H1 (cell line): ENCODE data around the gene IGSF23. TPM values are rescaled to one million over a fixed set of nuclear protein-coding genes. Genes with fewer than 3 reads are reported as not detected.

Experiments
- CTCF ChIA-PET: fragments of 300-600 bp; sonication (Branson Sonifier 250); formaldehyde crosslinking; loops from one replicate; lab custom pipeline; 2021; ENCODE audit not compliant: partially characterized antibody; lab: Charles Lee
- POLR2A ChIA-PET: fragments of 300-600 bp; sonication (Branson Sonifier 250); formaldehyde crosslinking; loops from one replicate; lab custom pipeline; 2021; ENCODE audit warnings: inconsistent platforms; ENCODE audit not compliant: partially characterized antibody; lab: Charles Lee
- DNase-seq, 2 experiments: peaks; one replicate each; pipeline versions ENCODE4 v3.0.0 to v3.0.0-alpha.2; 2010 to 2022; ENCODE audit warnings: low spot score in 2 of 2, low read depth in 1 of 2, mixed read lengths in 1 of 2
- FAIRE-seq: peaks from 2 replicates; lab custom pipeline; 2011; peaks lifted over from hg19 to GRCh38; lab: Jason Lieb, UNC
- H2AFZ ChIP-seq: 2 replicates; pipeline ENCODE4 v1.8.1; 2012; ENCODE audit warnings: low read length, inconsistent platforms
- H2AK5ac ChIP-seq: 2 replicates; pipeline ENCODE4 v1.6.1; 2013; ENCODE audit warnings: low read depth, low read length
- H2BK120ac ChIP-seq: replicated peaks from 2 replicates; pipeline ENCODE3; 2013; ENCODE audit warnings: low read depth, low read length, inconsistent platforms
- H2BK12ac ChIP-seq: 2 replicates; pipeline ENCODE4 v1.6.1; 2013; ENCODE audit warnings: low read depth, low read length
- H2BK15ac ChIP-seq: 2 replicates; pipeline ENCODE4 v1.6.1; 2013; ENCODE audit warnings: low read length
- H2BK20ac ChIP-seq: 2 replicates; pipeline ENCODE4 v1.6.1; 2013; ENCODE audit warnings: low read length
- H2BK5ac ChIP-seq: 2 replicates; pipeline ENCODE4 v1.6.1; 2013; ENCODE audit warnings: low read depth, low read length
- H3K14ac ChIP-seq: 2 replicates; pipeline ENCODE4 v1.6.1; 2013; ENCODE audit warnings: inconsistent platforms; ENCODE audit not compliant: insufficient read length
- H3K18ac ChIP-seq: 2 replicates; pipeline ENCODE4 v1.6.1; 2013; ENCODE audit warnings: low read length; ENCODE audit errors: extremely low read depth
- H3K23ac ChIP-seq: 2 replicates; pipeline ENCODE4 v1.6.1; 2013; ENCODE audit warnings: inconsistent platforms; ENCODE audit not compliant: insufficient read length
- H3K23me2 ChIP-seq: 2 replicates; pipeline ENCODE4 v1.6.1; 2013; ENCODE audit warnings: low read depth, low read length
- H3K27ac ChIP-seq: 2 replicates; pipeline ENCODE4 v1.6.1; 2011; ENCODE audit warnings: low read depth, low read length, inconsistent platforms
- H3K27me3 ChIP-seq, 4 experiments: replicated peaks in 1 of 4; 1 replicate in 1 of 4; 2 replicates in 3 of 4; pipeline versions ENCODE4 v1.6.1 to v1.8.1; 2011 to 2013; ENCODE audit warnings: low read length in 3 of 4, mild to moderate bottlenecking in 3 of 4, inconsistent platforms in 2 of 4, mixed read lengths in 2 of 4, moderate library complexity in 1 of 4; ENCODE audit not compliant: control insufficient read depth in 3 of 4, insufficient read depth in 3 of 4; ENCODE audit errors: extremely low read depth in 1 of 4
- H3K36me3 ChIP-seq, 4 experiments: 2 replicates each; pipeline versions ENCODE4 v1.6.1 to v1.8.1; 2011 to 2013; ENCODE audit warnings: mild to moderate bottlenecking in 4 of 4, low read length in 3 of 4, moderate library complexity in 2 of 4, control low read depth in 1 of 4, inconsistent platforms in 1 of 4; ENCODE audit not compliant: insufficient read depth in 4 of 4, control insufficient read depth in 2 of 4
- H3K4ac ChIP-seq: replicated peaks from 2 replicates; pipeline ENCODE3; 2013; ENCODE audit warnings: low read length, low read depth, mixed read lengths, inconsistent platforms; ENCODE audit not compliant: insufficient read length
- H3K4me1 ChIP-seq, 4 experiments: replicated peaks in 1 of 4; 1 replicate in 1 of 4; 2 replicates in 3 of 4; pipeline versions ENCODE4 v1.6.1 to v1.8.1; 2011 to 2013; ENCODE audit warnings: low read length in 3 of 4, inconsistent platforms in 2 of 4, mixed read lengths in 1 of 4; ENCODE audit not compliant: insufficient read depth in 4 of 4, control insufficient read depth in 3 of 4
- H3K4me2 ChIP-seq, 2 experiments: 2 replicates each; pipeline versions ENCODE4 v1.6.1 to v1.8.1; 2011 to 2013; ENCODE audit warnings: low read depth in 2 of 2, low read length in 2 of 2, control low read depth in 1 of 2, inconsistent platforms in 1 of 2, mild to moderate bottlenecking in 1 of 2; ENCODE audit not compliant: insufficient read depth in 1 of 2
- H3K4me3 ChIP-seq, 4 experiments: fragments of 200-600, 300-600 bp in 1 of 4; sonication (generic), shearing (Covaris generic), sonication (Bioruptor Twin) in 1 of 4; 2 replicates each; pipeline versions ENCODE4 v1.5.1 to v1.8.1; 2011 to 2016; ENCODE audit warnings: low read length in 4 of 4, low read depth in 3 of 4, control low read depth in 2 of 4, inconsistent platforms in 2 of 4, mild to moderate bottlenecking in 2 of 4, mixed read lengths in 1 of 4, moderate library complexity in 1 of 4; ENCODE audit not compliant: insufficient read depth in 2 of 4; ENCODE audit errors: extremely low read depth in 1 of 4
- H3K56ac ChIP-seq: replicated peaks from 2 replicates; pipeline ENCODE3; 2013; ENCODE audit warnings: low read depth, mild to moderate bottlenecking, mixed read lengths, low read length, inconsistent platforms; ENCODE audit not compliant: insufficient read length
- H3K79me1 ChIP-seq: 2 replicates; pipeline ENCODE4 v1.6.1; 2013; ENCODE audit warnings: low read depth, low read length, control low read depth
- H3K79me2 ChIP-seq, 2 experiments: 2 replicates each; pipeline versions ENCODE4 v1.6.1 to v1.8.1; 2012 to 2013; ENCODE audit warnings: low read length in 2 of 2, mild to moderate bottlenecking in 2 of 2, inconsistent platforms in 1 of 2; ENCODE audit not compliant: insufficient read depth in 2 of 2, control insufficient read depth in 1 of 2
- H3K9ac ChIP-seq, 4 experiments: replicated peaks in 1 of 4; 1 replicate in 1 of 4; 2 replicates in 3 of 4; pipeline versions ENCODE4 v1.6.1 to v1.8.1; 2011 to 2013; ENCODE audit warnings: low read depth in 3 of 4, low read length in 3 of 4, control low read depth in 2 of 4, mild to moderate bottlenecking in 2 of 4, moderate library complexity in 2 of 4, inconsistent platforms in 1 of 4; ENCODE audit errors: extremely low read depth in 1 of 4
- H3K9me3 ChIP-seq, 2 experiments: 2 replicates each; pipeline versions ENCODE4 v1.6.1 to v1.8.1; 2012 to 2013; ENCODE audit warnings: mild to moderate bottlenecking in 2 of 2, moderate library complexity in 2 of 2, control low read depth in 1 of 2, inconsistent platforms in 1 of 2, low read depth in 1 of 2, low read length in 1 of 2, mixed read lengths in 1 of 2; ENCODE audit not compliant: insufficient read depth in 2 of 2
- H4K20me1 ChIP-seq, 2 experiments: replicated peaks in 1 of 2; 2 replicates each; pipeline versions ENCODE3 to v1.8.1; 2011 to 2013; ENCODE audit warnings: inconsistent platforms in 2 of 2, low read length in 2 of 2, mild to moderate bottlenecking in 1 of 2; ENCODE audit not compliant: insufficient read depth in 2 of 2, control insufficient read depth in 1 of 2
- H4K5ac ChIP-seq: 2 replicates; pipeline ENCODE4 v1.6.1; 2013; ENCODE audit warnings: low read length, low read depth, mixed read lengths, inconsistent platforms; ENCODE audit not compliant: insufficient read length
- H4K8ac ChIP-seq: 2 replicates; pipeline ENCODE4 v1.8.0; 2013; ENCODE audit warnings: mild to moderate bottlenecking, moderate library complexity, low read length, inconsistent platforms; ENCODE audit not compliant: insufficient read depth; ENCODE audit errors: extremely low read depth
- H4K91ac ChIP-seq: replicated peaks from 2 replicates; pipeline ENCODE3; 2013; ENCODE audit warnings: low read length, mixed read lengths, inconsistent platforms; ENCODE audit not compliant: insufficient read length
- BACH1 ChIP-seq: IDR thresholded peaks from 2 replicates; pipeline ENCODE4 v1.6.1; 2012; ENCODE audit warnings: low read length, improper control_type of control experiment
- POLR2AphosphoS5 ChIP-seq: IDR thresholded peaks from 2 replicates; pipeline ENCODE4 v1.6.1; 2011; ENCODE audit warnings: low read depth, low read length
- RNF2 ChIP-seq: fragments of 200-900, 300-1000 bp; sonication (generic); IDR thresholded peaks from 2 replicates; pipeline ENCODE4 v1.7.1; 2016; ENCODE audit warnings: borderline replicate concordance, low read depth, mild to moderate bottlenecking, antibody characterized with exemption, low read length; ENCODE audit not compliant: poor library complexity, severe bottlenecking; ENCODE audit errors: missing control alignments
- RXRA ChIP-seq: IDR thresholded peaks from 2 replicates; pipeline ENCODE4 v1.6.1; 2011; ENCODE audit warnings: low read depth, mild to moderate bottlenecking, low read length, moderate library complexity; ENCODE audit not compliant: insufficient read depth
- SIN3A ChIP-seq, 2 experiments: IDR thresholded peaks in 1 of 2; conservative IDR thresholded peaks in 1 of 2; 2 replicates each; pipeline ENCODE4 v1.6.1; 2011 to 2012; ENCODE audit warnings: low read length in 2 of 2, improper control_type of control experiment in 1 of 2, low read depth in 1 of 2, mild to moderate bottlenecking in 1 of 2
- SIX5 ChIP-seq: IDR thresholded peaks from 2 replicates; pipeline ENCODE4 v1.6.1; 2011; ENCODE audit warnings: mild to moderate bottlenecking, low read depth, low read length
- TAF7 ChIP-seq: optimal IDR thresholded peaks from 2 replicates; pipeline ENCODE3; 2011; ENCODE audit warnings: low read depth, mild to moderate bottlenecking, inconsistent platforms, low read length, moderate library complexity, borderline replicate concordance
- USF2 ChIP-seq: IDR thresholded peaks from 2 replicates; pipeline ENCODE4 v1.6.1; 2011; ENCODE audit warnings: low read length, improper control_type of control experiment
- WGBS, 2 experiments: shearing (Covaris generic) in 1 of 2; methylation state at CpG; one replicate each; pipeline versions ENCODE4 v1.1.6 to v1.1.7; 2013 to 2015; ENCODE audit warnings: low lambda C conversion rate in 2 of 2, mixed read lengths in 2 of 2, inconsistent platforms in 1 of 2, low coverage in 1 of 2, missing lambda C conversion rate in 1 of 2; ENCODE audit not compliant: insufficient replicate concordance in 2 of 2, insufficient coverage in 1 of 2, insufficient read length in 1 of 2; ENCODE audit errors: extremely low coverage in 1 of 2, missing lambda C conversion rate in 1 of 2; 5-methylcytosine and 5-hydroxymethylcytosine counted together
- polyA plus RNA-seq, 7 experiments: library from polyadenylated mRNA; depleted of rRNA in 3 of 7; stranded (reverse) in 5 of 7; unstranded in 2 of 7; fragments of >200 nt in 5 of 7; fragments of 200-250 nt in 2 of 7; gene quantifications; 1 replicate in 5 of 7; 2 replicates in 1 of 7; 4 replicates in 1 of 7; pipeline versions ENCODE4 v1.2.1 to v1.2.3, GENCODE V29; 2011 to 2013; ENCODE audit warnings: missing spikeins in 2 of 7, mixed read lengths in 2 of 7
- total RNA-seq: library from RNA; stranded (reverse); fragmentation: NEBNext Ultra II Directional; extraction: Animal tissue kit (Norgen Biotek cat#: 25700); gene quantifications from 2 replicates; pipeline ENCODE4 v1.2.1, GENCODE V29; 2021

IGSF23 gene
- total and polyA plus RNA-seq, 2 of the 8 experiments (the other 6 are each of a cell fraction or from before 2014, with no cell fraction given) = not detected

- H3K23ac ChIP-seq = no peak overlapping the region
- H4K5ac ChIP-seq = no peak overlapping the region
- no peak overlapping the region for H3K18ac ChIP-seq
- DNase-seq (no peak), FAIRE-seq (no peak)
- TF ChIP-seq RXRA (no peak), TAF7 (no peak), POLR2AphosphoS5 (no peak), SIX5 (no peak), BACH1 (no peak), USF2 (no peak), SIN3A (conservative IDR thresholded peaks at IDR 0.05 in 1 of 2, IDR thresholded peaks at IDR 0.05 in 1 of 2; ENCODE audit: low read depth in 1 of 2, low read length in 2 of 2) (no peak), RNF2 (no peak)
- H2BK120ac ChIP-seq = no peak overlapping the region
- H3K79me1 ChIP-seq = no peaks in the 10 kb centered on the region
- no peaks in the 10 kb centered on the region for H3K23me2 ChIP-seq
- H3K9ac ChIP-seq = no peak overlapping the region
- H2BK5ac ChIP-seq = no peak overlapping the region
- H4K20me1 ChIP-seq = no peaks in the 10 kb centered on the region
- WGBS, 2 experiments = 92% methylated on average over 1 of the region's 1 CpG; no CpG with 5 or more reads in 1 of the 2 experiments
- ChIA-PET POLR2A (interaction anchor here (0.8 to 0.9 kb wide), 2 partner anchors 9 to 31 kb away, joined by 3 to 5 read pairs; no protein-coding TSS in a partner anchor), CTCF (interaction anchor here (1.1 to 5.4 kb wide), 8 partner anchors 8 to 63 kb away, joined by 3 to 29 read pairs (median 6); no protein-coding TSS in a partner anchor)
- no peak overlapping the region for H4K8ac ChIP-seq
- H3K4me3 ChIP-seq = no peak overlapping the region
- no peaks in the 10 kb centered on the region for H3K4me1 ChIP-seq
- no peak overlapping the region for H3K27ac ChIP-seq
- H3K4ac ChIP-seq = no peak overlapping the region
- no peak overlapping the region for H2AFZ ChIP-seq
- 0 out of 2 replicates have a peak overlapping the region, but pooled peaks have one; percentile 61 for H2BK15ac ChIP-seq
- H3K36me3 ChIP-seq = no peaks in the 10 kb centered on the region
- no peaks in the 10 kb centered on the region for H3K79me2 ChIP-seq
- no peak overlapping the region for H2BK12ac ChIP-seq
- H3K56ac ChIP-seq = no peak overlapping the region
- H2AK5ac ChIP-seq = no peak overlapping the region
- no peak overlapping the region for H3K4me2 ChIP-seq
- no peak overlapping the region for H2BK20ac ChIP-seq
- no peak overlapping the region for H3K14ac ChIP-seq
- H4K91ac ChIP-seq = no peak overlapping the region
- no peaks in the 10 kb centered on the region for H3K9me3 ChIP-seq
- no peaks in the 10 kb centered on the region; a peak in 1 of 7 replicates for H3K27me3 ChIP-seq
These were observed 12.8 kb downstream of the IGSF23 start for GRCh38 chr19:44626048-44626624.
